T-helper 1 cell treated with Interleukin-12 subunit alpha and Interleukin-12 subunit beta and Interleukin-4 antibody, amounts not matched to agents 30 ng/mL and 1 ng/mL, for 36 hours (primary cell): ENCODE measurements around the gene VKORC1. TPM values are rescaled to one million over a fixed set of nuclear protein-coding genes. Genes with fewer than 3 reads are reported as not detected.

Source experiments
- intact Hi-C: fragments of 100-400 bp; cut with micrococcal nuclease; formaldehyde crosslinking; loops from one replicate; pipeline ENCODE4 v1.15.1; 2024
- total RNA-seq: library from RNA; stranded (reverse); gene quantifications from 2 replicates; pipeline ENCODE4 v1.2.3, GENCODE V29; 2022

The VKORC1 gene
- total RNA-seq, 1 donor from 2014 or later, result 63.1 TPM

DNA sequence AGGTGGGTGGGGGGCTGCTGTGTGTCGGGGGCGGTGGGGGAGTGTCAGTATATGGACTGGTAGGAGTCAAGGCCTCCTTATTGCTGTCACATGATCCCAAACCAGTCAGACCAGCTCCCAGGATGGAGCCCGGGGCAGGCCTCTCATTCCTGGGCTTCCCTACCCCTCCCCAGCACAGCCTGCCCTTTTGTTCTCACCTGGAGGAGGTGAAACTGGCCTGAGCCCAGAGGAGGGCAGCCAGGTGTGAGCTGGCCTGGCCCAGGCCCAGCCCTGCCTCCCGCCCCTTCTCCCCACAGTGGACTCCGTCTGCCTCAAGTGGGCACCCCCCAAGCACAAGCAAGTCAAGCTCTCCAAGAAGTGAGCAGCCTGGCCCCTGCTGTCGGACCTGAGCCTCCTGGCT lies 36.3 kb upstream of the VKORC1 start:
- intact Hi-C loops, result no loop called here

DNA sequence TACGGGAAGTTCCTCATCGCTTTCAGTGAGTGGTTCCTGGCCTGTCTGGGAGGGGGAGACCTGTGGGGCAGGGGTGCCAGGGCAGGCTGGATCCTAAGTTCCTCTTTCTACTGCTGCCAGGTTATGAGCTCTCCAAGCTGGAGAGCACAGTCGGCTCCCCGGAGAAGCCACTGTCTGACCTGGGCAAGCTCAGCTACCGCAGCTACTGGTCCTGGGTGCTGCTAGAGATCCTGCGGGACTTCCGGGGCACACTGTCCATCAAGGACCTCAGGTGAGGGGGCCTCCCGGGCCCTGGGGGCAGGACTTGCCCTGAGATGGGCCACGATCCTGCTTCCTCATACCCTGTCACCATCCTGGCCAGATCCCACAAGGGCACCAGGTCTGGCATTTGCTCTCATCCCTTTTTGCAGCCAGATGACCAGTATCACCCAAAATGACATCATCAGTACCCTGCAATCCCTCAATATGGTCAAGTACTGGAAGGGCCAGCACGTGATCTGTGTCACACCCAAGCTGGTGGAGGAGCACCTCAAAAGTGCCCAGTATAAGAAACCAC lies 35.8 kb upstream of the VKORC1 start:
- intact Hi-C loops, result no loop called here

GRCh38 chr16:31129568-31130335 lies 35.2 kb upstream of the VKORC1 start:
- intact Hi-C loops, result no loop called here

DNA sequence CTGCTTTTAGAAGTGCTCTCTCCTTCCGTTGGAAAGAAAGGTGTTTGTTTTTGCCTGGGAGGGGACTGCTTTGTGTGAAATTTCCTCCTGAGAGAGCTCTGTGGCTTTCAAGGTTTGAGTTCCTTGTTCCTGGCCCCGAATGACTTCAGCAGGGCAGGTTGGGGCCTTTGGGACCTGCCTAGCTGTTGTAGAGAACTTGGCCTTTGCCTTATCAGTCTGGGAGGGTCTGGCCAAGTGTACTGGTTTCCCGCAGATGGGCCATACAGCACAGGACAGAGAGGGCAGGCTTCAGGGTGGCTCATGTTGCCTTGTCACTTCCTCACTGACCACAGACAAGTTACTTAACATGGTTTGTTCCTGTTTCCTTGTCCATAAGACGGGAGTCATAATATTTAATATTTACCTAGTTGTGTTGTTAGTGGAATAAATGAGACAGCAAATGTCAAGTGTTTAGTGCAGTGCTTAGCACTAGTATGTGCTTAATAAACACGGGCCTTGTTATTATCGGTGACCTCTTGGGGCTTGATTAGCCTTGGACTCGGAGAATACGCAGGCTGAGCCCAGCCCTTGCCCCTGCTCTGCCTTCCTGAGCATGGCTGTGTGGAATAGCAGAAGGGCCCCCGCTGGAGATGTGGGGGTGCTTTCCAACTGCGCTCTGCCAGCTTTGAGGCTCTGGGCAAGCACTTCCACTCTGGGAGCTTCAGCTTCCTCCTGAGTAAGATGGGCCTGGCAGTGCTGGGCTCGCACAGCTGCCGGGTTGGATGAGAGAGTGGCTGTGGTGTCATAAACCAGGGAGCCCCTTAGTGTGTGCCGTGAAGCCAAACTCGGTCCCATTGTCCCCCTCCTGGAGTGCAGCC lies 34.3 kb upstream of the VKORC1 start:
- intact Hi-C loops, result no loop called here

GRCh38 chr16:31127182-31127581 lies 32.6 kb upstream of the VKORC1 start:
- intact Hi-C loops, result no loop called here

GRCh38 chr16:31125844-31126243 lies 31.2 kb upstream of the VKORC1 start:
- intact Hi-C loops, result no loop called here

DNA sequence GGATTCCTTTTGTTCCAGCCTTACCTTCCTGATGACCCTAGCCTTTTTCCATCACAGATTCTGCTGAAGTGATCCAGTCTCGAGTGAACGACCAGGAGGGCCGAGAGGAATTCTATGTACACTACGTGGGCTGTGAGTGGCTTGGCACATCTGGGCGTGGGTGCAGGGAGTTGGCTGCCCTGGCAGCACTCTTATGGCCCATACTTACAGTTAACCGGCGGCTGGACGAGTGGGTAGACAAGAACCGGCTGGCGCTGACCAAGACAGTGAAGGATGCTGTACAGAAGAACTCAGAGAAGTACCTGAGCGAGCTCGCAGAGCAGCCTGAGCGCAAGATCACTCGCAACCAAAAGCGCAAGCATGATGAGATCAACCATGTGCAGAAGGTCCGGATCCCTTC lies 25.5 kb upstream of the VKORC1 start:
- intact Hi-C loops, result no loop called here

DNA sequence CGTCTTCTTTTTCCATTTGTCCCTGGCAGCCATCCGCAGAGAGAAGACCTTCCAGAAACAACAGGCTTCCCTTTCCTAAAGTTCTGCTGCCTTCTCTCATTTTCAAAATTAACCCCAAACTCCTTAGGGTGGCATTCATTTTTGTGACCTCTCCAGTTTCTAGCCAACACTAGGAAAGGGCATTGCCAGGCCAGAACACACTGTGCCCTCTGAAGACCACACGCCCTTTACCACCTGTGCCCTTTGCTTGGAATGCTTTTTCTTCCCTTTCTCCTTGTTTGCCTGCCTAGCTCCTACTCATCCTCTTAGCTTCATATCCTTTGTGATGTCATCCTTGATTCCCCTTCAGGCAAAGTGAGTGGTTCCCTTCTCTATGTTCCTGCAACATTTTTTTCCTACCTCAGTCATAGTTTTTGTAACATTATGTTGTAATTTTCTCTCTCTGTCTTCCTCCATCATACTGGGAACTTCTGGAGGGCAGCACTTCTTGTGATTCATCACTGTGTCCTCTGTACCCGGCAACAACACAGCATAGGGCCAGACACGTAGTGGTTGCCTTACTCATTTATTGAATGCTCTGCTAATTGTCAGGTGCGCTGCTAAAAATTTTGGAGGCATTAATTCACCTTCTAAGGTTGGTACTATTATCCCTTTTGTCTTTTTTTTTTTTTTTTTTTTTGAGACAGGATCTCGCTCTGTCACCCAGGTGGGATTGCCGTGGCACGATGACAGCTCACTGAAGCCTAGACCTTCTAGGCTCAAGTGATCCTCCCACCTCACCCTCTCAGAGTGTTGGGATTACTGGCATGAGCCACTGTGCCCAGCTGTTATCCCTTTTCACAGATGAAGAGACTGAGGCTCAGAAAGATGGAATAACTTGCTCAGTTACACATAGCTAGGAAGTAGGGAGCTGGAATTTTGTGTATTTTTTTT lies 23.9 kb upstream of the VKORC1 start:
- intact Hi-C loops, result loop anchor here (1.0 to 10.0 kb wide), 3 partner anchors 121 to 756 kb away; partner anchors contain the start of gene ZNF267

DNA sequence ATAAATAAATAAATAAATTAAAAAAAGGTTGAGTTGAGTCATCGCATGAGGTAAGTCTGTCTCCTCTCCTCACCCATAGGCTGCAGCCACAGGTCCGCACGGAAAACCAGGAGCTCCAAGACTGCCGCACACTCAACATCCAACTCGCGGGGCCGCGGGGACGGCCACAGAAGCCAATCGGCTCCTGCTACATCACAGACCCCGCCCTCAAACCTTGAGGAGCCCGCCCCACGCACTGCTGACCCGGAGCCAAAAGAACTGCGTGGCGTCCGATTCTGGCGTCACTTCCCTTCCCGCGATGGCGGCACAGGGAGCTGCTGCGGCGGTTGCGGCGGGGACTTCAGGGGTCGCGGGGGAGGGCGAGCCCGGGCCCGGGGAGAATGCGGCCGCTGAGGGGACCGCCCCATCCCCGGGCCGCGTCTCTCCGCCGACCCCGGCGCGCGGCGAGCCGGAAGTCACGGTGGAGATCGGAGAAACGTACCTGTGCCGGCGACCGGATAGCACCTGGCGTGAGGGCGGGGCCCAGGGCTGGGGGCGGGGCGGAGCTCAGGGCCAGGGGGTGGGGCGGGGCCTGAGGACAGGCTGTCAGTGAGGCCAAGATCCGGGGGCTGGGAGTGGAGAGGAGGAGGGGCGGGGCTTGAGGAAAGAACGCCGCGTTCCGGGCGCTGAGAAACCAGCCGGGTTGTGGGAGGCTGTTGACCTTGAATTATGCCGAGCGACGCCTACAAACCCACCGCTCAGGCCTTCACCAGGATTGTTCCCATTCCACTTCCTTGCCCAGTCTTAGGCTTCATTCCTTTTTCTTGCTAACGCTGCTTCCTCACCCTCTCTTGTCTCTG lies 23.0 kb upstream of the VKORC1 start, which contains the start of gene KAT8:
TSS of gene KAT8 (plus strand) at position 281 of the 839 bp plus-strand sequence. CDS start at position 299, 18 bp downstream.
- intact Hi-C loops, result loop anchor here (1.0 to 10.0 kb wide), 12 partner anchors 23 to 757 kb away; partner anchors contain the start of genes SETD1A, STX4, VKORC1 and ZNF267

- intact Hi-C loops, result loop anchor here (10.0 kb wide), 1 partner anchor 760 kb away; the partner anchor contains the start of gene ZNF267
Measured at GRCh38 chr16:31114468-31114867, 19.9 kb upstream of the VKORC1 start.

DNA sequence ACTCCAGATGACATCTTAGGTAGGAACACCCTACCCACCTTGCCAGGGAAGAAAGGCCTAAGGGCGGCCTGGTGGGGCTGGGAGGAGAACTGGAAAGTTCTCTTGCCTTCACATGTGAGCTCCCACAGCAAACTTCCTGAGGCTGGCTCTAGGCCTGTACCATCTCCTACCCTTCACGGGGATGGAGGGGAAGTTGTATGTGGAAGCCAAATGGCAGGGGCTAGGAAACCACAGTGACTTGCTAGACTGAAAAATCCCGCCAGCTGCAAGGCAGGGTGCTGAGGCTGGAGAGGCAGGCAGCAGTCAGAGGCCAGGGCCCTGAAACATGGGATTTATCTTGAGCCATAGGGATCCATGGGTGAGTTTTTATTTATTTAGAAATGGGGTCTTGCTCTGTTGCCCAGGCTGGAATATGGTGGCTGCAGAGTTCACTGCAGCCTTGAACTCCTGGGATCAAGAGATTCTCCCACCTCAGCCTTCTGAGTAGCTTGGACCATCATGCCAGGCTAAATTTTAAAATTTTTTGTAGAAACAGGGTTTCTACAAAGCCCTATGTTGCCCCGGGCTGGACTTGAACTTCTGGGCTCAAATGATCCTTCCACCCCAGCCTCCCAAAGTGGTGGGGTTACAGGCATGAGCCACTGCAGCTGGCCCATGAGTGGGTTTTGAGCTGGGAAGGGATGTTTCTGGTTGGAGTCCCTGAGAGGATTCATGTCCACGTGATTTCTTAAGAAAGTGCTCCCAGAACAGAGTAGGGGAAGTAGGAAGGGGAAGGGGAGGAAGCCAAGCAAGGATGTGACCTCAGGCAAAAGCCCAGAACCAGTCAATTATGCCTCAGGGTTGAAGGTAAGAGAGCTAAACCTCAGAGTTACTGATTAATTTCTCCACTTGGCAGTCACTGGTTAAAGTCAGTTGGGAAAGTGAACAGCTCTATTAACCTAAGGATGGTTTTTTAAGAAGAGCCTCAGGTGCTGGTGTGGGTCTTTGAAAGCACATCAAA lies 18.8 kb upstream of the VKORC1 start:
- intact Hi-C loops, result loop anchor here (10.0 kb wide), 1 partner anchor 761 kb away; the partner anchor contains the start of gene ZNF267

DNA sequence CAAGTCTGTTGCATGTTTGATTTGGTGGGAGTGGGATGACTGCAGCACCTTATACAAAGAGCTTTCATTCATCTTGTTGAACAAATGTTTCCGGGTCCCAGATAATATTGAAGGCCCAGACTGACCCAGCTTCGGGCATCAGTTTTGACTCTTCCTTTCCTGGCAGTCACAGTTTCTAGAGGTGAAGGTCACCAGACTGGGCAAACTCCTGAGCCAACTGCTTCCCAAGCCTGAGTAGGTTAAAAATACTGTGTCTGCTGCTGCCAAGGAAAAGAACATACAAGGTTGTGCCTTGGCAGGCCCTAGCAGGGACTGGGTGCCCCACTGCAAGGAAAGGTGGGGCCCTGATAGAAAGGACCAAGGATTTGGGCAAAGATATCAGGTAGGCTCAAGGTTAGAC lies 18.1 kb upstream of the VKORC1 start:
- intact Hi-C loops, result loop anchor here (10.0 kb wide), 1 partner anchor 762 kb away; the partner anchor contains the start of gene ZNF267

- intact Hi-C loops, result loop anchor here (10.0 kb wide), 1 partner anchor 763 kb away; the partner anchor contains the start of gene ZNF267
Measured at GRCh38 chr16:31111881-31112466, 17.4 kb upstream of the VKORC1 start.

DNA sequence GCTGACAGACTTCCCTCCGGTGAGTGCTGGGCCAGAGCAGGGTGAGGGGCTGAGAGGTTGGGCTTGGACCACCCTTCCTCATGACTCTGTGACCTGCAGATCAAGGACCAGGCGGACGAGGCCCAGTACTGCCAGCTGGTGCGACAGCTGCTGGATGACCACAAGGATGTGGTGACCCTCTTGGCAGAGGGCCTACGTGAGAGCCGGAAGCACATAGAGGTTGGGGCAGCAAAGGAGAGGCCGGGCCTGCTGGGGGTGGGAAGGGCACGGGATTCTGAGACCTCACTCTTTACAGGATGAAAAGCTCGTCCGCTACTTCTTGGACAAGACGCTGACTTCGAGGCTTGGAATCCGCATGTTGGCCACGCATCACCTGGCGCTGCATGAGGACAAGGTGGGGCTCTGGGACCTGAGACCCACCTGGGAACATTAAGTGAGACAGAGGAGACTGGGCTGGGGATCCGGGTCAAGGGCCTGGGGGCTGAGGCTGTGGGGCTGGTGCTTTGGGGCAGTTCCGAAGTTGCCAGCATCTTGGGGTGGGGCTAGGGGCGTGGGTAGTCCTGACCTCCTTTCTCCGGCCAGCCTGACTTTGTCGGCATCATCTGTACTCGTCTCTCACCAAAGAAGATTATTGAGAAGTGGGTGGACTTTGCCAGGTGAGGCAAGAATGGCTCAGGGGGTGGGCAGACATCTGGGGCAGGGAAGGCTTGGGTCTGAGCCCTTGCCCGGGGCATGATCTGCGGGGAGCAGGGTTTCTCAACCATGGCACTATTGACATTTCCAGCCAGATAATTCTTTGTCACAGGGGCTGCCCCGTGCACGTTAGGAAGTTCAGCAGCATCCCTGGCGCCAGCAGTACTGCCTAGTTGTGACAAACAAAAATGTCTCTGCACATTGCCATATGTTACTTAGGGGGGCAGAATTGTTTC lies 15.8 kb upstream of the VKORC1 start:
- intact Hi-C loops, result loop anchor here (10.0 kb wide), 1 partner anchor 764 kb away; the partner anchor contains the start of gene ZNF267

DNA sequence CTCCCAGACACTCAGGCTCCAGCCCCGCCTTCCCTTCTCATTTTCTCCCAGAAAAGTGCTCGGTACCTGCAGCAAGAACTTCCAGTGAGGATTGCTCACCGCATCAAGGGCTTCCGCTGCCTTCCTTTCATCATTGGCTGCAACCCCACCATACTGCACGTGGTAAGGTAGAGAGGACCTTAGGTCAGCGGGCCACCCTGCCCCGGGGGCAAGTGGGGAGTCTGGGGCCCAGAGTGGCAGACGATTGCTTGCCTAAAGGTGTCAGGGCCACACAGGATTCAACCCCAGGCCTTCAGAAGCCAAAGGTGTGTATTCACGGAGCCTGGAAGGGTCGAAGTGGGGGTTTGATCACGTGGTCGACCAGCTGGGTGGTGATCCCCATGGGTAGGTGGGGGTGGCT lies 15.0 kb upstream of the VKORC1 start:
- intact Hi-C loops, result loop anchor here (2.0 to 10.0 kb wide), 5 partner anchors 15 to 765 kb away; partner anchors contain the start of genes ARMC5, SETD1A, VKORC1 and ZNF267

DNA sequence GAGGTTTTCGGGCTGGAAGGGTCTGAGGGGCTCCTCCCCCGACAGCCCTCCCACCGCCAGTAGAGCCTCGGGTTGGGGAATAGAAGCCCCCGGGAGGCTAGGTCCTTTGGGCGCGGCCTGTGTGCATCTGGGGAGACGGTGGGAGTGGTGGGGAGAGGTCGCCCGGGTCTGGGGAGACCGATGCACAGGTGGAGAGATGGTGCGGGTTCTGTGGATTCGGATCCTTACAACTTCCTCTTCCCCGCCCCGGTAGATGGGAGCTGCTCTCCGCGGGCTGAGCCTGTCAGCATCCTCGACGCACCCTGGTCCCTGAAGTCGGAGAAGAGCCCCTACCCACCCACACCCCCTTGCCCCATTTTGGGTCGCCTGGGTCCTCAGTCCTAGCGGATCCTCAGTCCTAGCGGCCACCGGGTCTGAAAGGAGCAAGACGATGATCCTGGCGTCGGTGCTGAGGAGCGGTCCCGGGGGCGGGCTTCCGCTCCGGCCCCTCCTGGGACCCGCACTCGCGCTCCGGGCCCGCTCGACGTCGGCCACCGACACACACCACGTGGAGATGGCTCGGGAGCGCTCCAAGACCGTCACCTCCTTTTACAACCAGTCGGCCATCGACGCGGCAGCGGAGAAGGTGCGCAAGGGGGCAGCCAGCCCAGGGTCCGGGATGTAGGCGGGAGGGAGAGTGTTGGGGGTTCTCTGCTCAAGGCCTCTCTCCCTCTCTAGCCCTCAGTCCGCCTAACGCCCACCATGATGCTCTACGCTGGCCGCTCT lies 14.4 kb upstream of the VKORC1 start:
- intact Hi-C loops, result loop anchor here (2.0 kb wide), 4 partner anchors 14 to 350 kb away; partner anchors contain the start of genes ARMC5, SETD1A and VKORC1
